ENCODE measurements around the gene CMC2. TPM values are rescaled to one million over a fixed set of nuclear protein-coding genes. Genes with fewer than 3 reads are reported as not detected.

CMC2 gene
- total and polyA plus RNA-seq, 2 of the 13 experiments (the other 11 are each of a cell fraction or from before 2014, with no cell fraction given): 116 to 129 TPM

DNA sequence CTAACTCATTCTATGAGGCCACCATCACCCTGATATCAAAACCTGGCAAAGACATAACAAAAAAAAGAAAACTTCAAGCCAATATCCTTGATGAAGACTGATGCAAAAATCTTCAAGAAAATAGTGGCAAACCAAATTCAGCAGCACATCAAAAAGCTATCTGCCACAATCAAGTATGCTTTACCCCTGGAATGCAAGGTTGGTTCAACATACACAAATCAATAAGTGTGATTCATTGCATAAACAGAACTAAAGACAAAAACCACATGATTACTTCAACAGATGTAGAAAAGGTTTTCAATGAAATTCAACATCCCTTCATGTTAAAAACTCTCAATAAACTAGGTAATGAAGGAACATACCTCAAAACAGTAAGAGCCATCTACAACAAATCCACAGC, 48.4 kb downstream of the CMC2 start:
- in situ Hi-C loops (cut with HindIII; ENCODE audit: extremely low pct_ligation_motif_present, low pct_unique_long_range_greater_than_20kb): no loop called here
- no TSS peak for BruUV-seq (replicated peaks)
- CTCF ChIA-PET (ENCODE audit: low intra/inter-chr PET ratio, low total read pairs): no interaction called here

DNA sequence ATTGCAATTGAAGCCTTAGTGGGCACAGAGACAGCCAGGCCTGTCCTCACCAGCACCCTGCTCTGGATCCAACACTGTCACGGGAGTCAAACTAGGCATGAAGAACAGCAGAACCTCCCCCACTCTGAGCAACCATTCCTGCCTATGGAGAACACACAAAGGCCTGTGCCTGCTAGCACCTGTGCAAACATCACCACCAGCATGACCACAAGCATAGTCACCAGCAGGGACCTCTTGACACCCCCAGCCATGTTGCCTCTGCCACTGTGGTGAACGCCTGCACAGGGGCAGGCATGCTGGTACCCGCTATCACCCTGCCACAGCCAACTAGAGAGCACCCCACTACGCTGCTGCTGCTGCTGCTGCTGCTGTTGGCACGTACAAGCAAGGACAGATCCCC, 51.7 kb downstream of the CMC2 start:
- ATAC-seq (peak; percentile 89), DNase-seq (ENCODE audit: low spot score) (peak; percentile 56), FAIRE-seq (peak; percentile 37)
- in situ Hi-C loops (cut with HindIII; ENCODE audit: extremely low pct_ligation_motif_present, low pct_unique_long_range_greater_than_20kb): no loop called here
- Histone ChIP-seq H3K9ac (ENCODE audit: insufficient read depth, low read depth, low read length) (no peak overlapping the region), H3K79me2 (ENCODE audit: insufficient read depth, low read length) (no peaks in the 10 kb centered on the region), H3K4me3 (replicated peaks in 1 of 3; ENCODE audit: insufficient read depth in 1 of 3, low read depth in 2 of 3, low read length in 3 of 3) (no peak overlapping the region), H3K4me1 (ENCODE audit: insufficient read depth, low read length) (peaks cover 13% of the 10 kb centered on the region), H3K27ac (ENCODE audit: extremely low read length, insufficient read depth, low read length) (no peak overlapping the region), H3K9me3 (ENCODE audit: low read length) (peaks cover 20% of the 10 kb centered on the region), H4K20me1 (ENCODE audit: insufficient read depth, low read length) (no peaks in the 10 kb centered on the region), H3K36me3 (replicated peaks in 1 of 2; ENCODE audit: control insufficient read depth in 1 of 2, insufficient read depth in 2 of 2, low read length in 2 of 2) (no peaks in the 10 kb centered on the region), H2AFZ (ENCODE audit: low read length) (no peak overlapping the region), H3K27me3 (ENCODE audit: control insufficient read depth in 1 of 2, insufficient read depth in 2 of 2, low read length in 2 of 2) (no peaks in the 10 kb centered on the region), H3K4me2 (ENCODE audit: low read depth, low read length) (0 out of 2 replicates have a peak overlapping the region, but pooled peaks have one; percentile 5)
- ChIA-PET CTCF (ENCODE audit: low intra/inter-chr PET ratio, low total read pairs) (no interaction called here), POLR2A (no interaction called here)
- intact Hi-C loops (cut with micrococcal nuclease; ENCODE audit: unreplicated experiment): no loop called here
- WGBS (ENCODE audit: low lambda C conversion rate): 74% methylated on average over 4 of the region's 5 CpGs
- no TSS peak for BruUV-seq (replicated peaks)
- no peak for TF ChIP-seq GLI4 (CRISPR knock-in tag; IDR thresholded peaks at IDR 0.05; ENCODE audit: borderline replicate concordance)
- TF ChIP-seq, protein P1, sequence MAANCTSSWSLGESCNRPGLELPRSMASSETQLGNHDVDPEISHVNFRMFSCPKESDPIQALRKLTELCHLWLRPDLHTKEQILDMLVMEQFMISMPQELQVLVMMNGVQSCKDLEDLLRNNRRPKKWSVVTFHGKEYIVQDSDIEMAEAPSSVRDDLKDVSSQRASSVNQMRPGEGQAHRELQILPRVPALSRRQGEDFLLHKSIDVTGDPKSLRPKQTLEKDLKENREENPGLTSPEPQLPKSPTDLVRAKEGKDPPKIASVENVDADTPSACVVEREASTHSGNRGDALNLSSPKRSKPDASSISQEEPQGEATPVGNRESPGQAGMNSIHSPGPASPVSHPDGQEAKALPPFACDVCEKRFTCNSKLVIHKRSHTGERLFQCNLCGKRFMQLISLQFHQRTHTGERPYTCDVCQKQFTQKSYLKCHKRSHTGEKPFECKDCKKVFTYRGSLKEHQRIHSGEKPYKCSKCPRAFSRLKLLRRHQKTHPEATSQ (CRISPR knock-in tag; IDR thresholded peaks at IDR 0.05; ENCODE audit: borderline replicate concordance): no peak
- TF ChIP-seq TP53 (CRISPR knock-in tag; conservative IDR thresholded peaks at IDR 0.05): no peak
- TF ChIP-seq, protein P2, sequence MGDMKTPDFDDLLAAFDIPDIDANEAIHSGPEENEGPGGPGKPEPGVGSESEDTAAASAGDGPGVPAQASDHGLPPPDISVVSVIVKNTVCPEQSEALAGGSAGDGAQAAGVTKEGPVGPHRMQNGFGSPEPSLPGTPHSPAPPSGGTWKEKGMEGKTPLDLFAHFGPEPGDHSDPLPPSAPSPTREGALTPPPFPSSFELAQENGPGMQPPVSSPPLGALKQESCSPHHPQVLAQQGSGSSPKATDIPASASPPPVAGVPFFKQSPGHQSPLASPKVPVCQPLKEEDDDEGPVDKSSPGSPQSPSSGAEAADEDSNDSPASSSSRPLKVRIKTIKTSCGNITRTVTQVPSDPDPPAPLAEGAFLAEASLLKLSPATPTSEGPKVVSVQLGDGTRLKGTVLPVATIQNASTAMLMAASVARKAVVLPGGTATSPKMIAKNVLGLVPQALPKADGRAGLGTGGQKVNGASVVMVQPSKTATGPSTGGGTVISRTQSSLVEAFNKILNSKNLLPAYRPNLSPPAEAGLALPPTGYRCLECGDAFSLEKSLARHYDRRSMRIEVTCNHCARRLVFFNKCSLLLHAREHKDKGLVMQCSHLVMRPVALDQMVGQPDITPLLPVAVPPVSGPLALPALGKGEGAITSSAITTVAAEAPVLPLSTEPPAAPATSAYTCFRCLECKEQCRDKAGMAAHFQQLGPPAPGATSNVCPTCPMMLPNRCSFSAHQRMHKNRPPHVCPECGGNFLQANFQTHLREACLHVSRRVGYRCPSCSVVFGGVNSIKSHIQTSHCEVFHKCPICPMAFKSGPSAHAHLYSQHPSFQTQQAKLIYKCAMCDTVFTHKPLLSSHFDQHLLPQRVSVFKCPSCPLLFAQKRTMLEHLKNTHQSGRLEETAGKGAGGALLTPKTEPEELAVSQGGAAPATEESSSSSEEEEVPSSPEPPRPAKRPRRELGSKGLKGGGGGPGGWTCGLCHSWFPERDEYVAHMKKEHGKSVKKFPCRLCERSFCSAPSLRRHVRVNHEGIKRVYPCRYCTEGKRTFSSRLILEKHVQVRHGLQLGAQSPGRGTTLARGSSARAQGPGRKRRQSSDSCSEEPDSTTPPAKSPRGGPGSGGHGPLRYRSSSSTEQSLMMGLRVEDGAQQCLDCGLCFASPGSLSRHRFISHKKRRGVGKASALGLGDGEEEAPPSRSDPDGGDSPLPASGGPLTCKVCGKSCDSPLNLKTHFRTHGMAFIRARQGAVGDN (CRISPR knock-in tag; IDR thresholded peaks at IDR 0.05): peak; percentile 50
- TF ChIP-seq, protein P3, sequence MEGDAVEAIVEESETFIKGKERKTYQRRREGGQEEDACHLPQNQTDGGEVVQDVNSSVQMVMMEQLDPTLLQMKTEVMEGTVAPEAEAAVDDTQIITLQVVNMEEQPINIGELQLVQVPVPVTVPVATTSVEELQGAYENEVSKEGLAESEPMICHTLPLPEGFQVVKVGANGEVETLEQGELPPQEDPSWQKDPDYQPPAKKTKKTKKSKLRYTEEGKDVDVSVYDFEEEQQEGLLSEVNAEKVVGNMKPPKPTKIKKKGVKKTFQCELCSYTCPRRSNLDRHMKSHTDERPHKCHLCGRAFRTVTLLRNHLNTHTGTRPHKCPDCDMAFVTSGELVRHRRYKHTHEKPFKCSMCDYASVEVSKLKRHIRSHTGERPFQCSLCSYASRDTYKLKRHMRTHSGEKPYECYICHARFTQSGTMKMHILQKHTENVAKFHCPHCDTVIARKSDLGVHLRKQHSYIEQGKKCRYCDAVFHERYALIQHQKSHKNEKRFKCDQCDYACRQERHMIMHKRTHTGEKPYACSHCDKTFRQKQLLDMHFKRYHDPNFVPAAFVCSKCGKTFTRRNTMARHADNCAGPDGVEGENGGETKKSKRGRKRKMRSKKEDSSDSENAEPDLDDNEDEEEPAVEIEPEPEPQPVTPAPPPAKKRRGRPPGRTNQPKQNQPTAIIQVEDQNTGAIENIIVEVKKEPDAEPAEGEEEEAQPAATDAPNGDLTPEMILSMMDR (CRISPR knock-in tag; IDR thresholded peaks at IDR 0.05): no peak
- no peak for TF ChIP-seq ATRX (CRISPR knock-in tag; IDR thresholded peaks at IDR 0.05; ENCODE audit: borderline replicate concordance)
- TF ChIP-seq, protein P4, sequence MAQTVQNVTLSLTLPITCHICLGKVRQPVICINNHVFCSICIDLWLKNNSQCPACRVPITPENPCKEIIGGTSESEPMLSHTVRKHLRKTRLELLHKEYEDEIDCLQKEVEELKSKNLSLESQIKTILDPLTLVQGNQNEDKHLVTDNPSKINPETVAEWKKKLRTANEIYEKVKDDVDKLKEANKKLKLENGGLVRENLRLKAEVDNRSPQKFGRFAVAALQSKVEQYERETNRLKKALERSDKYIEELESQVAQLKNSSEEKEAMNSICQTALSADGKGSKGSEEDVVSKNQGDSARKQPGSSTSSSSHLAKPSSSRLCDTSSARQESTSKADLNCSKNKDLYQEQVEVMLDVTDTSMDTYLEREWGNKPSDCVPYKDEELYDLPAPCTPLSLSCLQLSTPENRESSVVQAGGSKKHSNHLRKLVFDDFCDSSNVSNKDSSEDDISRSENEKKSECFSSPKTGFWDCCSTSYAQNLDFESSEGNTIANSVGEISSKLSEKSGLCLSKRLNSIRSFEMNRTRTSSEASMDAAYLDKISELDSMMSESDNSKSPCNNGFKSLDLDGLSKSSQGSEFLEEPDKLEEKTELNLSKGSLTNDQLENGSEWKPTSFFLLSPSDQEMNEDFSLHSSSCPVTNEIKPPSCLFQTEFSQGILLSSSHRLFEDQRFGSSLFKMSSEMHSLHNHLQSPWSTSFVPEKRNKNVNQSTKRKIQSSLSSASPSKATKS (CRISPR knock-in tag; IDR thresholded peaks at IDR 0.05): no peak

More for the DNA sequence above, 48.4 kb downstream of the CMC2 start:
- no peaks in the 10 kb centered on the region for H3K27me3 ChIP-seq (ENCODE audit: control insufficient read depth in 1 of 2, insufficient read depth in 2 of 2, low read length in 2 of 2)
- no peak overlapping the region for H3K9ac ChIP-seq (ENCODE audit: insufficient read depth, low read depth, low read length)
- H3K4me3 ChIP-seq (replicated peaks in 1 of 3; ENCODE audit: insufficient read depth in 1 of 3, low read depth in 2 of 3, low read length in 3 of 3): no peak overlapping the region
- H3K9me3 ChIP-seq (ENCODE audit: low read length): peaks cover 23% of the 10 kb centered on the region
- H3K4me1 ChIP-seq (ENCODE audit: insufficient read depth, low read length): peaks cover 13% of the 10 kb centered on the region
- no peaks in the 10 kb centered on the region for H3K79me2 ChIP-seq (ENCODE audit: insufficient read depth, low read length)
- DNase-seq (ENCODE audit: low spot score) (no peak), ATAC-seq (no peak), FAIRE-seq (no peak)
- intact Hi-C loops (cut with micrococcal nuclease; ENCODE audit: unreplicated experiment): no loop called here
- POLR2A ChIA-PET: no interaction called here
- no peaks in the 10 kb centered on the region for H4K20me1 ChIP-seq (ENCODE audit: insufficient read depth, low read length)
- H3K27ac ChIP-seq (ENCODE audit: extremely low read length, insufficient read depth, low read length): no peak overlapping the region
- H3K4me2 ChIP-seq (ENCODE audit: low read depth, low read length): no peak overlapping the region
- H3K36me3 ChIP-seq (replicated peaks in 1 of 2; ENCODE audit: control insufficient read depth in 1 of 2, insufficient read depth in 2 of 2, low read length in 2 of 2): no peaks in the 10 kb centered on the region
- no peak for TF ChIP-seq RBFOX2 (IDR thresholded peaks at IDR 0.05; ENCODE audit: low read depth, low read length)
- 0 out of 2 replicates have a peak, but pooled peaks have one; percentile 35 for TF ChIP-seq ONECUT2 (CRISPR knock-in tag; IDR thresholded peaks at IDR 0.05)
- H2AFZ ChIP-seq (ENCODE audit: low read length): no peak overlapping the region
